Measurements from ENCODE around the gene MYLK2.
A peak's percentile ranks its signal among the peaks of the same experiment; 100 is the strongest.

Gene MYLK2

DNA sequence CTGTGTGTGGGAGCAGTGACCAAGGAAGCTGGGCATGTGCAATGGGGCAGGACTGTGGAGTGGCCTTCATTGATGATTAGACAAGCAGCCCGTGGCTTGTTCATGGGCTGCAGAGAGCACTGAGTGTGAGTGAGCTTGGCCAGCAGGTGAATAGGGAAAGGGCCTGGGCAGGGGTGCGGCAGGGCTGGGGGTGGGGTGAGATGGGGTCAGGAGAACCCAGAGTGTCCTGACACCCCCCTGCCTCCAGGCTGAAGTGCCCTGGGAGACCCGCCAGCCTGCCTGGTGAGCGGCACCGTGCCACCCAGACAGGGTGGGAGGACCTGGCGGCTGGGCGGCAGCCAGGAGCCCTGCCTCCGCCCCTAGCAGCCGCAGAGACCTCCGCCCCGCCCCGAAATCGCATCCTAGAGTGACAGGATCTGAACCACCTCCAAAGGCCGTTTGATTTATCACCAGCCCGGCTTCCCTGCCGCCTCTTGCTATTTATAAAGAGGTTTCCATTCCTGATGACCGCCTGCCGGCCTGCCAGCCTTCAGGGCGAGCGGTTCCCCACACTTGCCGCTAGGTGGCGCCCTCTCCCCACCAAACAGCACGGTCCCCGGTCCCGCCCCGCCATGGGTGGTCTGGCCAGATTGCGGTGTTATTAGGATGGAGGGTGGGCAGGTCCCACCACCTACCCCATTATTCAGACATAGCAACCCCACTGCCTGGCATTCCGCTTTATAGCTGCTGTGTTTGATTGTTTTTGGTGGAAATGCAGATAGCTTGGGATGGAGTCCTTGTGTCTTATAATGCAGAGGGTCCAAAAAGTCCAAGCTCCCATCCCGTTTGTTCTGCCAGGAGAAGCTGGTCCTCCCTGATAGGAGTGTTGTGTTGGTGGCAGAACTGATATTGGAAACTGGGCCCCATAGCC, 3.5 kb downstream of the MYLK2 start:
- Histone ChIP-seq H3K27me3 (peaks cover 8% of the 10 kb centered on the region), H3K4me3 (ENCODE audit: low read depth in 1 of 2, low read length in 1 of 2) (peak overlapping the region in 1 of 2 experiments; percentile 13), H3K4me1 (ENCODE audit: control insufficient read depth in 1 of 2, insufficient read depth in 1 of 2, low read depth in 1 of 2, low read length in 1 of 2) (peaks cover 3 to 7% of the 10 kb centered on the region in 2 experiments), H3K27ac (no peak overlapping the region), H3K9me3 (no peaks in the 10 kb centered on the region), H3K36me3 (no peaks in the 10 kb centered on the region)
- TF ChIP-seq, protein P1, sequence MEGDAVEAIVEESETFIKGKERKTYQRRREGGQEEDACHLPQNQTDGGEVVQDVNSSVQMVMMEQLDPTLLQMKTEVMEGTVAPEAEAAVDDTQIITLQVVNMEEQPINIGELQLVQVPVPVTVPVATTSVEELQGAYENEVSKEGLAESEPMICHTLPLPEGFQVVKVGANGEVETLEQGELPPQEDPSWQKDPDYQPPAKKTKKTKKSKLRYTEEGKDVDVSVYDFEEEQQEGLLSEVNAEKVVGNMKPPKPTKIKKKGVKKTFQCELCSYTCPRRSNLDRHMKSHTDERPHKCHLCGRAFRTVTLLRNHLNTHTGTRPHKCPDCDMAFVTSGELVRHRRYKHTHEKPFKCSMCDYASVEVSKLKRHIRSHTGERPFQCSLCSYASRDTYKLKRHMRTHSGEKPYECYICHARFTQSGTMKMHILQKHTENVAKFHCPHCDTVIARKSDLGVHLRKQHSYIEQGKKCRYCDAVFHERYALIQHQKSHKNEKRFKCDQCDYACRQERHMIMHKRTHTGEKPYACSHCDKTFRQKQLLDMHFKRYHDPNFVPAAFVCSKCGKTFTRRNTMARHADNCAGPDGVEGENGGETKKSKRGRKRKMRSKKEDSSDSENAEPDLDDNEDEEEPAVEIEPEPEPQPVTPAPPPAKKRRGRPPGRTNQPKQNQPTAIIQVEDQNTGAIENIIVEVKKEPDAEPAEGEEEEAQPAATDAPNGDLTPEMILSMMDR (IDR thresholded peaks at IDR 0.05), result peak; percentile 97

DNA sequence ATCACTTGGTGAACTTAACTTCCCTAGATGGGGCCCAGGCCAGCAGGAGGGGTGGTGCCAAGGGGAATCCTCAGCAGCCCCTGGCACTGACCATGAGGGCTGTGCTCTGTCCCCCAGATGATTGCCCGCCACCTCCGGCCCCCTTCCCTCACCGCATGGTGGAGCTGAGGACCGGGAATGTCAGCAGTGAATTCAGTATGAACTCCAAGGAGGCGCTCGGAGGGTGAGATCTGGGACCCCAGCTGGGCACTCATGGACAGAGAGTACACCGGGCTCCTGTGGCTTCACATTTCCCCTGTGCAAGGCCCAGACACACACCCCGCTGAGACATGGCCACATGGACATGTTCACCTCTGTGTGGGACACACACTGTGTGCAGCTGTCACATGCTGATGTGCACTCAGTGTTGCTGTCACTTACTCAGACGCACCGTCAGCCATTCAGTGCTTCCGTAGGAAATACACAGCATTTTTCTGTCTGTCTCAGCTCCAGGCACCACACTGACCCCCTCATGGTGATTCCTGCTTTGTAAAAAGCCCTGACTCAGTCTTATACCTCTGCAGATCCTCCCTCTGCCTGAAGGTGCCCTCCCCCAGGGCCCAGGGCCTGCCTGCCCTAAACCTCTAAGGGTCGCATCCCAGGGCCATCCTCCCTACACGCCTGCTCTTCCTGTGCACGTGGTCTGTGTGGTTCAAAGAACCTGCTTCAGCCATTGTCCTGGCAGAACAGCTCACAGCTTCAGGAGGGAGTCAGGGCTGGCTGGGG, 4.4 kb downstream of the MYLK2 start:
- Histone ChIP-seq H3K4me1 (ENCODE audit: control insufficient read depth in 1 of 2, insufficient read depth in 1 of 2, low read depth in 1 of 2, low read length in 1 of 2) (peaks cover 3 to 7% of the 10 kb centered on the region in 2 experiments), H3K27ac (no peak overlapping the region), H3K27me3 (peaks cover 8% of the 10 kb centered on the region), H3K36me3 (no peaks in the 10 kb centered on the region), H3K9me3 (no peaks in the 10 kb centered on the region), H3K4me3 (ENCODE audit: low read depth in 1 of 2, low read length in 1 of 2) (no peak overlapping the region)
- TF ChIP-seq, protein P1 (IDR thresholded peaks at IDR 0.05), result no peak

DNA sequence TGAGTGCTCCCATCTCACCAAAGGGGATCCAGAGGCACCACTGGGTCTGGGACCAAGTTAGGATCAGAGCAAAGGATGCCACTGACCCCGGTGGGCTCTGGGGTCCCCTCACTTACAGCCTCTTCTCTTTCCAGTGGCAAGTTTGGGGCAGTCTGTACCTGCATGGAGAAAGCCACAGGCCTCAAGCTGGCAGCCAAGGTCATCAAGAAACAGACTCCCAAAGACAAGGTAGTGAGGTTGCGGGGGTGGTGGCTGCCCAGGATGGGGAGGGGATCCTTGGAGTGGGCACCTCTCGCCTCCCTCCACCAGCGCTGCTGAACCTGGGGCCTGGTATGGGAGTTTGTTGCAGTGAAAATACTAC, 4.9 kb downstream of the MYLK2 start:
- H3K36me3 ChIP-seq, result no peaks in the 10 kb centered on the region
- TF ChIP-seq, protein P1 (IDR thresholded peaks at IDR 0.05), result no peak
- H3K27me3 ChIP-seq, result peaks cover 8% of the 10 kb centered on the region
- no peak overlapping the region for H3K4me3 ChIP-seq (ENCODE audit: low read depth in 1 of 2, low read length in 1 of 2)
- H3K4me1 ChIP-seq (ENCODE audit: control insufficient read depth in 1 of 2, insufficient read depth in 1 of 2, low read depth in 1 of 2, low read length in 1 of 2), result peaks cover 3 to 7% of the 10 kb centered on the region in 2 experiments
- no peaks in the 10 kb centered on the region for H3K9me3 ChIP-seq
- no peak overlapping the region for H3K27ac ChIP-seq

DNA sequence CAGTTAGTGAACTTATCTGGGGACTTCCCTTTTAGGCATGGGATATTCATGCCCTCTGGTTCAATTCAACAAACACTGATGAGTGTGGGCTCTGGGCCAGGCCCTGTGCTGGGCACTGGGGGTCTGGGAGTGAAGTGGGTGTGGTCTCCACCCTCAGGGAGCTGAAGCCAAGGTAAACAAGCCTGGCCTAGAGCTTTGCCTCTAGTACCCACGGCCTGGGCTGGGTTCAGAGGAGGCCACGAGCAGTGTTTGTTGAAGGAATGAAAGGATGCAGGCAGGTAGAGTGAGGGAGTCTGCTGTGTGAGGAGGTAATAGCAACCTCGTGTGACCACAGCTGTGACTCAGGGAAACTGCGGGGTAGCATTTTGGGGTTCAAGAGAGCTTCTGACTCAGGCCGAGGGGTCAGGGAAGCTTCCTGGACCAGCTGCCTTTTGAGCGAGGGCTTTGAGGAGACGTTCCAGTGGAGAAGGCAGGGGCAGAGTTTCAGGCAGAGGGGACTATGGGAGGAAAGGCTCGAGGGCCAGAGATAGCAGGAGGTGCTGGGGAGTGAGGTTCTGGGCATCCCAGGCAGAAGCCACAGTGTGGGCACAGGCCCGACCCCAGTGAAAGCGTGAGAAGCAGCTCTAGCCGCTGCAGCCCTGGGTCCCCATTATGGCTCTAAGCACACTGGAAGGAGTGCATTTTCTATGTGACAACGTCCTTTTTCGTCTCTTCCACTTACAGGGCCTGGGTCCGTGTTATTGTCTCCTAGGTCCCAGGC, 5.6 kb downstream of the MYLK2 start:
- H3K4me3 ChIP-seq (ENCODE audit: low read depth in 1 of 2, low read length in 1 of 2), result no peak overlapping the region

DNA sequence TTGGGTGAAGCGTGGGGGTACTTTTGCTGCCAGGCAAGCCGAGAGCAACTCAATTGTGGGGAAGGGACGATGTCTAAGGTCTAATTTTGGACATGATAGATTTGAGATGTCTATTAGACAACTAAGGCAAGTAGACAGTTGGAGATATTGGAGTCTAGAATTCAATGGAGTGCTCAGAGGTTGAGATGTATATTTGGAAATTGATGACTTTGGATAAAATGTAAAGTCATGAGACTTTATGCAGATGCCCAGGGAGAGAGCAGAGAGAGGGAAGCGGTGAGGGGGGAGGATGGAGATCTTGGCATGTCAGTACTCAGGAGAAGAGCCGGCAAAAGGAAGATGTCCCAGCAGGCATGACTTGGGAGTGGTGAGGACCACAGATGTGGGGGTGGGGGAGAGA, 6.9 kb downstream of the MYLK2 start:
- Histone ChIP-seq H3K4me3 (ENCODE audit: low read depth in 1 of 2, low read length in 1 of 2) (no peak overlapping the region), H3K9me3 (no peaks in the 10 kb centered on the region), H3K27me3 (peaks cover 8% of the 10 kb centered on the region), H3K27ac (no peak overlapping the region), H3K4me1 (ENCODE audit: control insufficient read depth in 1 of 2, insufficient read depth in 1 of 2, low read depth in 1 of 2, low read length in 1 of 2) (peaks cover 3 to 7% of the 10 kb centered on the region in 2 experiments), H3K36me3 (no peaks in the 10 kb centered on the region)
- TF ChIP-seq, protein P1 (IDR thresholded peaks at IDR 0.05), result no peak

More for the DNA sequence above, 5.6 kb downstream of the MYLK2 start:
- Histone ChIP-seq H3K27me3 (peaks cover 8% of the 10 kb centered on the region), H3K4me1 (ENCODE audit: control insufficient read depth in 1 of 2, insufficient read depth in 1 of 2, low read depth in 1 of 2, low read length in 1 of 2) (peaks cover 3 to 7% of the 10 kb centered on the region in 2 experiments), H3K27ac (no peak overlapping the region), H3K9me3 (no peaks in the 10 kb centered on the region), H3K36me3 (no peaks in the 10 kb centered on the region)
- TF ChIP-seq, protein P1 (IDR thresholded peaks at IDR 0.05), result no peak

Measured in neutrophil (primary cell).